ENCODE data around the gene TMEM131. TPM values are rescaled to one million over a fixed set of nuclear protein-coding genes. Genes with fewer than 3 reads are reported as not detected.
A peak's percentile ranks its signal among the peaks of the same experiment; 100 is the strongest.
"Not testable (repeated sequence)": the region's sequence is repeated elsewhere in the genome, so short reads cannot be mapped to it uniquely, and the experiment has no call there.

TMEM131 gene
- total RNA-seq, 2 donors from 2014 or later: 20.7 to 21.8 TPM

DNA sequence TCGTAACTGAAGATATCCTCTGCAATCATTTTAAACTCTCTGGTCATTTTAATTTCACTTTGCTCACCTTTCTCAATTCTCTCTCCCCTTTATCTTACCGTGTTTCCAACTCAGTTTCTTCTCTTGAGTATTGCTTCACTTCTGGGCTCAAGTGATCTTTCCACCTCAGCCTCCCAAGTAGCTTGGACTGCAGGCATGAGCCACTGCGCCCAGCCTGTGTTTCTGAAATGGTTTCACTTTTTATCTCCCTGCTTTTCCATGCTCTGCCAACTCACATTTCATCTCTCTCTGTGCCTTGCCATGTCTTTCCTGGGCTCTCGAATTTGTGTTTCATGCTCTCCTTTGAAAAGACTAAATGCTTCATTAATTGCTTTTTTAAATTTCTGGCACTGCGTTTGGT, 30.5 kb upstream of the TMEM131 start:
- Histone ChIP-seq H3K4me3 (no peak overlapping the region), H3K36me3 (no peaks in the 10 kb centered on the region), H3K9me3 (no peaks in the 10 kb centered on the region), H3K27me3 (no peaks in the 10 kb centered on the region), H3K27ac (no peak overlapping the region), H3K4me1 (peaks cover 0 to 14% of the 10 kb centered on the region in 2 donors)
- TF ChIP-seq, protein P1, sequence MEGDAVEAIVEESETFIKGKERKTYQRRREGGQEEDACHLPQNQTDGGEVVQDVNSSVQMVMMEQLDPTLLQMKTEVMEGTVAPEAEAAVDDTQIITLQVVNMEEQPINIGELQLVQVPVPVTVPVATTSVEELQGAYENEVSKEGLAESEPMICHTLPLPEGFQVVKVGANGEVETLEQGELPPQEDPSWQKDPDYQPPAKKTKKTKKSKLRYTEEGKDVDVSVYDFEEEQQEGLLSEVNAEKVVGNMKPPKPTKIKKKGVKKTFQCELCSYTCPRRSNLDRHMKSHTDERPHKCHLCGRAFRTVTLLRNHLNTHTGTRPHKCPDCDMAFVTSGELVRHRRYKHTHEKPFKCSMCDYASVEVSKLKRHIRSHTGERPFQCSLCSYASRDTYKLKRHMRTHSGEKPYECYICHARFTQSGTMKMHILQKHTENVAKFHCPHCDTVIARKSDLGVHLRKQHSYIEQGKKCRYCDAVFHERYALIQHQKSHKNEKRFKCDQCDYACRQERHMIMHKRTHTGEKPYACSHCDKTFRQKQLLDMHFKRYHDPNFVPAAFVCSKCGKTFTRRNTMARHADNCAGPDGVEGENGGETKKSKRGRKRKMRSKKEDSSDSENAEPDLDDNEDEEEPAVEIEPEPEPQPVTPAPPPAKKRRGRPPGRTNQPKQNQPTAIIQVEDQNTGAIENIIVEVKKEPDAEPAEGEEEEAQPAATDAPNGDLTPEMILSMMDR (IDR thresholded peaks at IDR 0.05): no peak
- peak; percentile 57 for DNase-seq (ENCODE audit: low spot score)

DNA sequence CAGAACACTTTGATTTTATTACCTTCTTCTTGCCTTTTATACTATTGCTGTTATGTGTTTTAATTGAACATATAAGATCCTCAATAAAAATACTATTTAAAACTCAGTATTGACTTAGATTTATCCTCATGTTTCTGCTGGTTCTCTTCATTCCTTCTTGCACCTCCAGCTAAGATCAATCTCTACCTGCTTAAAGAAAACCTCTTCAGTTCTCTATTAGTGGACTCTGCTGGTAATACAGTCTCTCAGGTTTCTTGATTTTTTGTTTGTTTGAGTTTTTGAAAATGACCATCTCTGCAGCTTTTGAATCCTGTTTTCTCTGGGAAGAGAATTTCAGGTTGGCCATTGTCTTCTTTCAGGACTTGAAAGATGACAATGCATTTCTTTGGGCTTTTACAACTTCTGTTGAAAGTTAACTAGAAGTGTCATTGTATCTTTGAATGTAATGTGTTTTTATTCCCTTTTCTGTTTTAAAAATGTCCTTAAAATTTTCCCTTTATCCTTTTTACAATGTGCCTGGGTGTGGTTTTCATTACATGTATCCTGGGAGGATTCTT, 29.8 kb upstream of the TMEM131 start:
- no peak overlapping the region for H3K4me3 ChIP-seq
- TF ChIP-seq, protein P1 (IDR thresholded peaks at IDR 0.05): no peak
- no peak overlapping the region for H3K27ac ChIP-seq
- no peaks in the 10 kb centered on the region for H3K36me3 ChIP-seq
- no peak for DNase-seq (ENCODE audit: low spot score)
- no peaks in the 10 kb centered on the region for H3K27me3 ChIP-seq
- H3K9me3 ChIP-seq: no peaks in the 10 kb centered on the region
- H3K4me1 ChIP-seq: peaks cover 0 to 14% of the 10 kb centered on the region in 2 donors

DNA sequence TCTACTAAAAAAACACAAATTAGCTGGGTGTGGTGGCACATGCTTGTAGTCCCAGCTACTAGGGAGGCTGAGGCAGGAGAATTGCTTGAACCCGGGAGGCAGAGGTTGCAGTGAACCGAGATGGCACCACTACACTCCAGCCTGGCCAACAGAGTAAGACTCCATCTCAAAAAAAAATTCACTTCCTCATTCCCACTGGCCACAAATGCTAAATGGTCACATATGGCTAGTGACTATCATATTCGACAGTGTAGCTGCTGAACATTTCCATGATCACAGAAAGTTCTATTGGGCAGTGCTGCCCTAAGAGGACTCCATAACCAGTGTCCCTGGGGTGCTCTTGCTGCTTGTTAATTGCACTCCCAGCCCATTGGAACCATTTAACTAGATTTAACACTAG, 26.3 kb upstream of the TMEM131 start:
- H3K9me3 ChIP-seq, H3K27ac ChIP-seq, H3K4me3 ChIP-seq, H3K27me3 ChIP-seq, H3K36me3 ChIP-seq: not testable (repeated sequence)
- H3K4me1 ChIP-seq: peaks cover 0 to 13% of the 10 kb centered on the region in 2 donors
- peak; percentile 11 for DNase-seq (ENCODE audit: low spot score)

DNA sequence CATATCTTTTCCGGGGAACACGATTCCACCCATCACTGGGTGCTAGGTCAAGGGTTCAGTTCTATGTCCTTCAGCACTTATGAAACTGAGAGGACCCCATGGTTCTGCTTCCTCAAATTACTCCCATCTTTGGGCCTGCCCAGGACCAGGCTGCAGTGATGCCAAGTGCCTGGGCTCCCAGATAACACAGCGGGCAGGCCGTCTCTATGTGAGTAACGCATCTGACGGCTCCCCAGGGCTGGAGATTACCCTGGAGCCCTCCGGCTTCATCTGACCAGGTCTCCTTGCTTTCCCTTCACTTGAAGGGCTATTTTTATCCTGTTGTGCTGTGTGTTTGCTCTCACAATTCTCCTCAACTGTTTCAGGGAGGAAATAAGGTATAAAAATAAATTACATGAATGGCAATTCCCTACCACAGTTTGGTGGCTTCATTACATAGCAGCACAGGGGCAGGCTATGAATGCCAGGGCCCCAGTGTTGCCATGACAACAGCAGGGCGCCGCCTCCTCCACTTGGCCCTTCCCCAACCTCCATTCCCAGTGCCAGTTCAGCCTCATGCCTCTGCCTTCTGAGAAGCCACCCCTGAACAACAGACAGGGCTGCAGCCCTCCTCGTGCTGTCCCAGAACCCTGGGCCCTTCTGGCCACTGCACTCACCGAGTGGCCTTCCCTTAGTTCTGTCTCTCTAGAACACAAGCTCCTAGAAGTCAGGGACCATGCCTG, 25.4 kb upstream of the TMEM131 start:
- peak; percentile 26 for DNase-seq (ENCODE audit: low spot score)
- Histone ChIP-seq H3K4me3 (no peak overlapping the region), H3K4me1 (peaks cover 0 to 4% of the 10 kb centered on the region in 2 donors), H3K27me3 (no peaks in the 10 kb centered on the region), H3K9me3 (no peaks in the 10 kb centered on the region), H3K36me3 (no peaks in the 10 kb centered on the region), H3K27ac (no peak overlapping the region)
- TF ChIP-seq, protein P1 (IDR thresholded peaks at IDR 0.05): no peak

DNA sequence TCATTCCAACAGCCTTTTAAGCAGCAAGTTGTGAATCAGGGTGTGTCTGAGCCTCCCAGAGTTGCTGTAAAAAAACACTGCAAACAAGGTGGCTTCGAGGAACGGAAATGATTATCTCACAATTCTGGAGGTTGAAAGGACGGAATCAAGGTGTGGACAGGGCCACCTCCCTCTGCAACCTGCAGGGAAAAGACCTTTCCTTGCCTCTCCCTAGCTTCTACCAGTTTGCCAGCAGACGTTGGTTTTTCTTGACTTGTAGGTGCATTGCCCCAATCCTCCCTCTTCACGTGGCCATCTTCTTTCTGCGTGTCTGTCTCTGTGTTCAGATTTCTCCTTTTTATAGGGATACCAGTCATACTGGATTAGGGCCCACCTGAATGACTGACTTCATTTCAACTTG, 24.8 kb upstream of the TMEM131 start:
- TF ChIP-seq, protein P1 (IDR thresholded peaks at IDR 0.05): no peak
- Histone ChIP-seq H3K4me3 (no peak overlapping the region), H3K27ac (no peak overlapping the region), H3K36me3 (no peaks in the 10 kb centered on the region), H3K9me3 (no peaks in the 10 kb centered on the region), H3K4me1 (no peaks in the 10 kb centered on the region), H3K27me3 (no peaks in the 10 kb centered on the region)
- peak; percentile 34 for DNase-seq (ENCODE audit: low spot score)

DNA sequence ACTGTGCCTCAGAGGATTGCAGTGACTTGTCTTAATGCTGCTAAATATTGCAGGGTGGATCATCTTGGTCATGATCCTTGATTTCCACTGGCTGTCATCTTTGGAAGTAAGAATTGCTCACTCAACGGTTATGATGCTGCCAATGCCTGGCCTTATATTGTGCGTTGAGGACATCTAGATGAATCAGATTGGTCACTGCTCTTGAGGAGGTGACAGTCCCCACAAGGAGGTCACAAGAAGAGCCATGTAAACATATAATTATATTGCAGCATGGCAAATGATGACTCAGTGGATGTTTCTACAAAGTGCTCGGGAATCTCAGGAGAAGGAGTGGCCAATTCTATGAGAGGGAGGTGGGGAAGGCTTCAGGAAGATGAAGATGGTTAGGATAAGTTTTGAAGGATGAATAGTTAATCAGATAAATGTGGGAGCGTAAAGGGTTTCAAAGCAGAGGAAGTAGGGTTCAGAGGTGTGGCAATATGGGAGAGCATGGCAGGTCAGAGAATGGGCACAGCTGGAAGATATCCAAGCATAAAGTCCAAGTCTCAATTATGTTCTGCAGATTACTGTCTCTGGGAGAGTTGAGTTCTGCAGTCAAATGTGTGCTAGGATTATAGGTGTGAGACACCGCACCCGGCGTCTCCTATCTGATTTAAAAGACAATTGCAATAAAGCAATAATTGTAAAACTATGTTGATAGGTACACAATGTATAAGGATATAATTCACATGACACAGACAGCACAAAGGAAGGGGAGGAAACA, 21.3 kb upstream of the TMEM131 start:
- Histone ChIP-seq H3K36me3 (no peaks in the 10 kb centered on the region), H3K4me3 (no peak overlapping the region), H3K4me1 (no peaks in the 10 kb centered on the region), H3K27me3 (no peaks in the 10 kb centered on the region), H3K9me3 (no peaks in the 10 kb centered on the region), H3K27ac (no peak overlapping the region)
- TF ChIP-seq, protein P1 (IDR thresholded peaks at IDR 0.05): no peak
- peak; percentile 23 for DNase-seq (ENCODE audit: low spot score)
